Keratinocyte (primary cell): ENCODE results near the gene HOXA11. TPM values are rescaled to one million over a fixed set of nuclear protein-coding genes. Genes with fewer than 3 reads are reported as not detected.

Source experiments
- DNase-seq: peaks from one replicate; pipeline ENCODE4 v3.0.0-alpha.2; 2011; ENCODE audit warnings: low read depth, missing footprints, low spot score
- FAIRE-seq: peaks from 2 replicates; lab custom pipeline; 2011; peaks lifted over from hg19 to GRCh38; lab: Jason Lieb, UNC
- H2AFZ ChIP-seq: 2 replicates; pipeline ENCODE4 v1.6.0; 2012; ENCODE audit warnings: low read length, control low read depth, inconsistent platforms; ENCODE audit not compliant: control insufficient read depth
- H3K27ac ChIP-seq: 2 replicates; pipeline ENCODE4 v1.5.1; 2011; ENCODE audit warnings: low read length; ENCODE audit not compliant: control insufficient read depth, insufficient read depth
- H3K27me3 ChIP-seq: 3 replicates; pipeline ENCODE4 v1.6.0; 2011; ENCODE audit warnings: low read length; ENCODE audit not compliant: control insufficient read depth, insufficient read depth; ENCODE audit errors: extremely low read depth
- H3K36me3 ChIP-seq, 2 experiments: 2 replicates in 1 of 2; 3 replicates in 1 of 2; pipeline ENCODE4 v1.5.1; 2011; ENCODE audit warnings: low read length in 2 of 2, mild to moderate bottlenecking in 1 of 2; ENCODE audit not compliant: control insufficient read depth in 2 of 2, insufficient read depth in 2 of 2; ENCODE audit errors: extremely low read depth in 1 of 2
- H3K4me1 ChIP-seq: 3 replicates; pipeline ENCODE4 v1.5.1; 2011; ENCODE audit warnings: low read length; ENCODE audit not compliant: control insufficient read depth, insufficient read depth; ENCODE audit errors: extremely low read depth
- H3K4me2 ChIP-seq: 3 replicates; pipeline ENCODE4 v1.6.0; 2011; ENCODE audit warnings: low read depth, low read length; ENCODE audit not compliant: control insufficient read depth, insufficient read depth; ENCODE audit errors: extremely low read depth
- H3K4me3 ChIP-seq, 3 experiments: fragments of 200-600 bp in 1 of 3; sonication (generic) in 1 of 3; 2 replicates in 2 of 3; 3 replicates in 1 of 3; pipeline ENCODE4 v1.5.1; 2011 to 2016; ENCODE audit warnings: low read length in 3 of 3, mild to moderate bottlenecking in 3 of 3, control low read depth in 2 of 3, inconsistent platforms in 1 of 3, low read depth in 1 of 3, mixed read lengths in 1 of 3, mixed run types in 1 of 3, moderate library complexity in 1 of 3; ENCODE audit not compliant: control insufficient read depth in 2 of 3, insufficient read depth in 2 of 3; ENCODE audit errors: extremely low read depth in 1 of 3
- H3K79me2 ChIP-seq: 2 replicates; pipeline ENCODE4 v1.6.0; 2012; ENCODE audit warnings: low read length; ENCODE audit not compliant: control insufficient read depth, insufficient read depth
- H3K9ac ChIP-seq: 3 replicates; pipeline ENCODE4 v1.6.0; 2011; ENCODE audit warnings: low read length; ENCODE audit not compliant: control insufficient read depth, insufficient read depth; ENCODE audit errors: extremely low read depth
- H3K9me1 ChIP-seq: 3 replicates; pipeline ENCODE4 v1.6.0; 2011; ENCODE audit warnings: low read length; ENCODE audit not compliant: control insufficient read depth, insufficient read depth; ENCODE audit errors: extremely low read depth
- H3K9me3 ChIP-seq: 2 replicates; pipeline ENCODE4 v1.5.1; 2012; ENCODE audit warnings: low read depth, low read length; ENCODE audit not compliant: control insufficient read depth
- H4K20me1 ChIP-seq: 3 replicates; pipeline ENCODE4 v1.6.0; 2011; ENCODE audit warnings: low read length; ENCODE audit not compliant: control insufficient read depth, insufficient read depth; ENCODE audit errors: extremely low read depth
- CTCF ChIP-seq, 3 experiments: IDR thresholded peaks in 1 of 3; conservative IDR thresholded peaks in 1 of 3; optimal IDR thresholded peaks in 1 of 3; 2 replicates in 2 of 3; 3 replicates in 1 of 3; pipeline versions ENCODE3 to v1.5.1; 2011; ENCODE audit warnings: low read length in 3 of 3, mild to moderate bottlenecking in 3 of 3, moderate library complexity in 2 of 3, control low read depth in 1 of 3, inconsistent platforms in 1 of 3; ENCODE audit not compliant: insufficient read depth in 2 of 3; ENCODE audit errors: extremely low read depth in 1 of 3
- EZH2 ChIP-seq: IDR thresholded peaks from one replicate; pipeline ENCODE4 v1.6.1; 2012; ENCODE audit warnings: inconsistent platforms, mild to moderate bottlenecking, low read length, moderate library complexity
- dilution Hi-C: fragments of 300-500 bp; cut with MboI; formaldehyde crosslinking; loops from one replicate; pipeline ENCODE4 v1.7.0; 2020; ENCODE audit warnings: low sequenced_read_pairs; ENCODE audit not compliant: extremely low pct_ligation_motif_present
- polyA plus RNA-seq, 5 experiments: library from polyadenylated mRNA; depleted of rRNA in 3 of 5; stranded (reverse) in 3 of 5; stranded (forward) in 1 of 5; unstranded in 1 of 5; fragments of >200 nt; gene quantifications; 1 replicate in 1 of 5; 2 replicates in 3 of 5; 3 replicates in 1 of 5; pipeline versions ENCODE4 v1.2.1 to v1.2.3, GENCODE V29; 2011 to 2012; ENCODE audit warnings: missing spikeins in 2 of 5, low read depth in 1 of 5, low replicate concordance in 1 of 5

HOXA11 gene
- polyA plus RNA-seq, 1 donor (not counting 4 experiments of a cell fraction or from before 2014, with no cell fraction given): 0.07 TPM

GRCh38 chr7:27174874-27175625, 10.0 kb downstream of the HOXA11 start:
- Histone ChIP-seq H4K20me1 (no peaks in the 10 kb centered on the region), H3K36me3 (peaks cover 0 to 4% of the 10 kb centered on the region in 2 experiments), H3K4me3 (no peak overlapping the region), H3K9me1 (no peaks in the 10 kb centered on the region), H3K4me1 (peaks cover 25% of the 10 kb centered on the region), H3K27me3 (peaks cover 6% of the 10 kb centered on the region), H3K9ac (no peak overlapping the region), H3K27ac (no peak overlapping the region), H3K9me3 (no peaks in the 10 kb centered on the region), H3K4me2 (no peak overlapping the region), H3K79me2 (peaks cover 31% of the 10 kb centered on the region), H2AFZ (no peak overlapping the region)
- DNase-seq (no peak), FAIRE-seq (no peak)
- TF ChIP-seq CTCF (optimal IDR thresholded peaks at IDR 0.05 in 1 of 3, IDR thresholded peaks at IDR 0.05 in 1 of 3, conservative IDR thresholded peaks at IDR 0.05 in 1 of 3; ENCODE audit: extremely low read depth in 1 of 3, insufficient read depth in 2 of 3, low read length in 3 of 3) (no peak), EZH2 (no peak)
- dilution Hi-C loops: no loop called here

GRCh38 chr7:27173956-27174873, 10.8 kb downstream of the HOXA11 start, which contains the start of gene HOXA10:
TSS of gene HOXA10 (minus strand) at chr7:27174320. CDS start at chr7:27174306, 14 bp downstream.
- H3K4me1 ChIP-seq: peaks cover 22% of the 10 kb centered on the region
- no peak for TF ChIP-seq EZH2
- TF ChIP-seq CTCF (optimal IDR thresholded peaks at IDR 0.05 in 1 of 3, IDR thresholded peaks at IDR 0.05 in 1 of 3, conservative IDR thresholded peaks at IDR 0.05 in 1 of 3; ENCODE audit: extremely low read depth in 1 of 3, insufficient read depth in 2 of 3, low read length in 3 of 3): no peak
- H3K9ac ChIP-seq: peak within 1 kb of the TSS; percentile 83
- peak within 1 kb of the TSS; percentile 54 for H3K27ac ChIP-seq
- H3K79me2 ChIP-seq: peaks cover 35% of the 10 kb centered on the region
- dilution Hi-C loops: no loop called here
- H4K20me1 ChIP-seq: no peaks in the 10 kb centered on the region
- no peak for DNase-seq
- peak within 1 kb of the TSS; percentile 98 for H3K4me2 ChIP-seq
- peak within 1 kb of the TSS; percentile 67 for H2AFZ ChIP-seq
- FAIRE-seq: no peak
- H3K4me3 ChIP-seq: peak within 1 kb of the TSS; percentile 78 to 94 (median 84)
- H3K27me3 ChIP-seq: peaks cover 6% of the 10 kb centered on the region
- H3K9me1 ChIP-seq: no peaks in the 10 kb centered on the region
- no peaks in the 10 kb centered on the region for H3K9me3 ChIP-seq
- peaks cover 0 to 4% of the 10 kb centered on the region in 2 experiments for H3K36me3 ChIP-seq
